AG04449 (cell line): Measurements from ENCODE around the gene PSMA8.
"Not testable (repeated sequence)": the region's sequence is repeated elsewhere in the genome, so short reads cannot be mapped to it uniquely, and the experiment has no call there.

Source experiments
- CTCF ChIA-PET: fragments of 350-600 bp; formaldehyde crosslinking; extraction: SDS; loops from one replicate; lab custom pipeline; 2021; ENCODE audit warnings: antibody characterized with exemption; lab: Yijun Ruan, JAX
- POLR2A ChIA-PET: fragments of 400-600, 350-600 bp; formaldehyde crosslinking; extraction: SDS; loops from one replicate; lab custom pipeline; 2020; ENCODE audit warnings: antibody characterized with exemption, inconsistent platforms; lab: Yijun Ruan, JAX
- DNase-seq: peaks from one replicate; pipeline ENCODE4 v3.0.0-alpha.2; 2010; ENCODE audit warnings: low read depth, low spot score
- H3K4me3 ChIP-seq: 2 replicates; pipeline ENCODE4 v1.5.1; 2011; ENCODE audit warnings: low read depth, mild to moderate bottlenecking, control low read depth, low read length
- TF ChIP-seq, protein P1 (sequence below): IDR thresholded peaks from one replicate; pipeline ENCODE4 v1.5.1; 2011; ENCODE audit warnings: mild to moderate bottlenecking, moderate library complexity, low read length, control low read depth, inconsistent platforms; ENCODE audit not compliant: insufficient read depth; ENCODE audit errors: missing control alignments

The PSMA8 gene

DNA sequence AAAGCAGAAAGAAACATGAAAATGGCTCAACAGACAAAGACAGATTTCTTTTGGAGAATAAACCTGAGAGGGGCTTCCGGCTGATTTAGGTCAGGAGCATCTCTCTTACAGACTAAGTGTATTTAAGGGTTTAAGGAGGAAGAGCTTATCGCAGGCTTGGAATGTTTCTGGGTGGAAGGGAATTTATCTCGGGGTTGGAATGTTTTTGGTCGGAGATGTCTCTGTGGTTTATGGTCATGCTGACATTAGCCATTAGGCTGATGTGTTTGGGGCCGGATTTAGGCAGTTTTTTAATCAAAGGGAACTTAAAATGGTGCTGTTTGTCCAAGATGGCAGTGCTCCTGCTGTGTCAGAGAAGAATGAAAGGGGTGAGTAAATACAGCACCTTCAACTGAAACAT, 14.4 kb upstream of the PSMA8 start:
- DNase-seq: no peak
- no peak overlapping the region for H3K4me3 ChIP-seq
- POLR2A ChIA-PET: no interaction called here
- CTCF ChIA-PET: no interaction called here
- TF ChIP-seq, protein P1, sequence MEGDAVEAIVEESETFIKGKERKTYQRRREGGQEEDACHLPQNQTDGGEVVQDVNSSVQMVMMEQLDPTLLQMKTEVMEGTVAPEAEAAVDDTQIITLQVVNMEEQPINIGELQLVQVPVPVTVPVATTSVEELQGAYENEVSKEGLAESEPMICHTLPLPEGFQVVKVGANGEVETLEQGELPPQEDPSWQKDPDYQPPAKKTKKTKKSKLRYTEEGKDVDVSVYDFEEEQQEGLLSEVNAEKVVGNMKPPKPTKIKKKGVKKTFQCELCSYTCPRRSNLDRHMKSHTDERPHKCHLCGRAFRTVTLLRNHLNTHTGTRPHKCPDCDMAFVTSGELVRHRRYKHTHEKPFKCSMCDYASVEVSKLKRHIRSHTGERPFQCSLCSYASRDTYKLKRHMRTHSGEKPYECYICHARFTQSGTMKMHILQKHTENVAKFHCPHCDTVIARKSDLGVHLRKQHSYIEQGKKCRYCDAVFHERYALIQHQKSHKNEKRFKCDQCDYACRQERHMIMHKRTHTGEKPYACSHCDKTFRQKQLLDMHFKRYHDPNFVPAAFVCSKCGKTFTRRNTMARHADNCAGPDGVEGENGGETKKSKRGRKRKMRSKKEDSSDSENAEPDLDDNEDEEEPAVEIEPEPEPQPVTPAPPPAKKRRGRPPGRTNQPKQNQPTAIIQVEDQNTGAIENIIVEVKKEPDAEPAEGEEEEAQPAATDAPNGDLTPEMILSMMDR: no peak

DNA sequence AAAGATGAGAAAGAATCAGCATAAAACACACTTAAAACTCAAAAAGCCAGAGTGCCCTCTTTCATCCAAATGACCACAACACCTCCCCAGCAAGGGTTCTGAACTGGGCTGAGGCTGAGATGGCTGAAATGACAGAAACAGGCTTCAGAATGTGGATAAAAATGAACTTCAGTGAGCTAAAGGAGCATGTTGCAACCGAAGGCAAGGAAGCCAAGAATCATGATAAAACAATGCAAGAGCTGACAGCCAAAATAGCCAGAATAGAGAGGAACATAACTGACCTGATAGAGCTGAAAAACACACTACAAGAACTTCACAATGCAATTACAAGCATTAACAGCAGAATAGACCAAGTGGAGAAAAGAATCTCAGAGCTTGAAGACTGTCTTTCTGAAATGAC, 12.2 kb upstream of the PSMA8 start:
- CTCF ChIA-PET: no interaction called here

DNA sequence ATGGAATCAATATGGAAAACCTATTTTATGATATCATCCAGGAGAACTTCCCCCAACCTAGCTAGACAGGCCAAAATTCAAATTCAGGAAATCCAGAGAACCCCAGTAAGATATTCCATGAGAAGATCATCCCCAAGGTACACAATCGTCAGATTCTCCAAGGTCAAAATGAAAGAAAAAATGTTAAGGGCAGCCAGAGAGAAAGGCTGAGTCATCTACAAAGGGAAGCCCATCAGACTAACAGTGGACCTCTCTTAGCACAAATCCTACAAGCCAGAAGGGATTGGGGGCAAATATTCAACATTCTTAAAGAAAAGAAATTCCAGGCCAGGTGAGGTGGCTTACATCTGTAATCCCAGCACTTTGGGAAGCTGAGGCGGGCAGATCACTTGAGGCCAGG, 11.7 kb upstream of the PSMA8 start:
- H3K4me3 ChIP-seq, CTCF ChIA-PET, DNase-seq, POLR2A ChIA-PET: not testable (repeated sequence)

More for the DNA sequence above, 12.2 kb upstream of the PSMA8 start:
- DNase-seq: no peak
- no peak overlapping the region for H3K4me3 ChIP-seq
- TF ChIP-seq, protein P1: no peak
- POLR2A ChIA-PET: no interaction called here

DNA sequence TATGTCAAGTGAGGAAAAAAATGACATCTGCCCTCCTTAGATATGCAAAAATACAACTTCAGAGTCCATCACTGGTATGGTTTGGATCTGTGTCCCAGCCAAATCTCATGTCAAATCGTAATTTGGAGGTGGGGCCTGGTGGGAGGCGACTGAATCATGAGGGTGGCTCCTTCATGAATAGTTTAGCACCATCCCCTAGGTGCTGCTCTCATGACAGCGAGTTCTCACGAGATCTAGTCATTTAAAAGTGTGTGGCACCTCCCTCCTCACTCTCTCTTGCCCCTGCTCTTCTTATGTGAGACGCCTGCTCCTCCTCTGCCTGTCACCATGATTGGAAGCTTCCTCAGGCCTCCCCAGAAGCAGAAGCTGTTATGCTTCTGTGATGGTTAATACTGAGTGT, 5.9 kb upstream of the PSMA8 start:
- TF ChIP-seq, protein P1: no peak
- CTCF ChIA-PET: no interaction called here
- DNase-seq: no peak
- POLR2A ChIA-PET: interaction anchor here (1.0 kb wide), 1 partner anchor 37 kb away, joined by 4 read pairs; the partner anchor contains the start of gene SS18
- no peak overlapping the region for H3K4me3 ChIP-seq

DNA sequence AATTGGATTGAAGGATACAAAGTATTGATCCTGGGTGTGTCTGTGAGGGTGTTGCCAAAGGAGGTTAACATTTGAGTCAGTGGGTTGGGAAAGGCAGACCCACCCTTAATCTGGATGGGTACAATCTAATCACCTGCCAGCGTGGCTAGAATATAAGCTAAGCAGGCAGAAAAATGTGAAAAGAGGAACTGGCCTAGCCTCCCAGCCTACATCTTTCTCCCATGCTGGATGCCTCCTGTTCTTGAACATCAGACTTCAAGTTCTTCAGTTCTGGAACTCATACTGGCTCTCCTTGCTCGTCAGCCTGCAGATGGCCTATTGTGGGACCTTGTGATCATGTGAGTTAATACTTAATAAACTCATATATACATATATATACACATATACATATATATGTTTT, 5.5 kb upstream of the PSMA8 start:
- DNase-seq, H3K4me3 ChIP-seq, POLR2A ChIA-PET, CTCF ChIA-PET: not testable (repeated sequence)

DNA sequence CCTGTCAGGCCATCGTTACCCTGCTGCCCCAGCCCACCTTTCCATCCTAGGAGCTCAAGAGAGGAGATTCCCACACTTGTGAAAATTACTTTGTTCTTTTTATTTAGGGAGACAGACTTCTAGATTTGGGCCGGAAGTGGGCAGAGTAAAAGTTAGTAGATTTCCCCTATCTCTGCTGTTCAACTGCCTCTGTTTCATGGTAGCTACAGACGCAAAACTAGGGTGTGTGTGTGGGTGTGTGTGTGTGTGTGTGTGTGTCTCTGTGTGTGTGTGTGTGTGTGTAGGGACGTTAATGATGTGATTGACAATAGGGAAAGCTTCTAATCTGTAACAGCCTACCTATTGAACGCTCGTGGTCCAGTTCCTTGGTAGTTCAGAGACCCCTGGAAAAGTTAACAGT, 438 bp downstream of the PSMA8 start:
- peak overlapping the region; percentile 42; the same call in 1 of the 2 replicates for H3K4me3 ChIP-seq
- ChIA-PET POLR2A (interaction anchor here (0.6 kb wide), 1 partner anchor 920 kb away, joined by 3 read pairs; no protein-coding TSS in a partner anchor), CTCF (no interaction called here)
- TF ChIP-seq, protein P1: no peak
- DNase-seq: no peak

DNA sequence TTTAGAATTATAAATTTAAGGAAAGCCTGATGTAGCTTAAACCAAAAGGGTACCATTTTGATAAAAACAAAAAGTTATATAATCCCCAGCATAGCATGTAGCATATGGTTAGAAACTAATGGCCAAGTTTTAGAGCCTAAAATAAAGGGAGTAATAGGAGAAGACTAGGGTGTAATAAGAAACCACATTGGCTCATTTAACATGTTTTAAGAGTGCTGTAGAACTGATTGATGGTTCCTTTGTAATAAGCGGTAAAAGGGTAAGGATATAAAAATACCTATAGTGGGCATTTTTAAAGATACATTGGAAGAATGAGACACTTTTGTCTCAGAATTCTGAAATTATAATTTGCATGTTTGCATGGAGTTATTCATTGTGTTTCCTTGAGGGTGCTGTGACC, 1.9 kb downstream of the PSMA8 start:
- POLR2A ChIA-PET: no interaction called here
- CTCF ChIA-PET: no interaction called here
- no peak overlapping the region for H3K4me3 ChIP-seq

More for the DNA sequence above, 1.9 kb downstream of the PSMA8 start:
- no peak for DNase-seq
- TF ChIP-seq, protein P1: no peak
